Fibroblast of mammary gland (primary cell): Measurements from ENCODE around the gene CDC42EP3.

Source experiments
- DNase-seq: peaks from one replicate; pipeline ENCODE4 v3.0.0-alpha.2; 2010; ENCODE audit warnings: low read depth
- H3K4me3 ChIP-seq: 2 replicates; pipeline ENCODE4 v1.5.1; 2011; ENCODE audit warnings: low read depth, mild to moderate bottlenecking, low read length, moderate library complexity; ENCODE audit not compliant: control insufficient read depth
- TF ChIP-seq, protein P1 (sequence below): conservative IDR thresholded peaks from 2 replicates; pipeline ENCODE4 v1.5.1; 2011; ENCODE audit warnings: low read depth, low read length, inconsistent platforms; ENCODE audit not compliant: control insufficient read depth, insufficient read depth

Gene CDC42EP3

DNA sequence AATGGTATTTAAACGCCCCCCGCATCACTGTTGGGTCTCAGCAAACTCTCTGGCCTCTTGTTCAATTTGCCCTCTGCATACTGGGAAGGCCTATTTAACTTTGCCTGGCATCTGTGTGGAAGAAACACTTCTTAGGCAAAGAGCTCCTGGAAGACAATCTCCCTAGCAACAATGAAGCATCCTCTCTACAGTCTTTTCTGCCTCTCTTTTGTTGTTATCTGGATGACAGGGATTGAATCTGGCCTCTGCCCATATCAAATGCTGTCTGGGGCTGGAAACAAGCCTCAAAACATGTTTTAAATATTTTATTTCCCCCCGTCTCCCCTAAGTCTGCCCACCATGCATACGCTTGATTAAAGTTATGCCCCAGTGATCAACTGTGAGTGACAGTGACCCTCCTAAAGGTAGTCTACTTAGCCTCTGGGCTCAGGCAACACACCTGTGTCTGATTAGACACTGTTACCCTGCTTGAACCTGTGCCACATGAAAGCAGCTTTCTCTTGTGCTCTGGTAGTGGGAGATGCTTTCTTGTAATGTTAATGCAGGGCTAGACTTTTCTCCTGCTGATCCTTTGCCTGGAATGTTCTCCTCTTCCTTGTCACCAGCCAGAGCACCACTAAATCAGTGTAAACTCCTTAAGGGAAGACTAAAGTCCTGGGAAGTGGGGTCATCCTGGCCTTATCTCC is 34.9 kb downstream of the CDC42EP3 start:
- TF ChIP-seq, protein P1, sequence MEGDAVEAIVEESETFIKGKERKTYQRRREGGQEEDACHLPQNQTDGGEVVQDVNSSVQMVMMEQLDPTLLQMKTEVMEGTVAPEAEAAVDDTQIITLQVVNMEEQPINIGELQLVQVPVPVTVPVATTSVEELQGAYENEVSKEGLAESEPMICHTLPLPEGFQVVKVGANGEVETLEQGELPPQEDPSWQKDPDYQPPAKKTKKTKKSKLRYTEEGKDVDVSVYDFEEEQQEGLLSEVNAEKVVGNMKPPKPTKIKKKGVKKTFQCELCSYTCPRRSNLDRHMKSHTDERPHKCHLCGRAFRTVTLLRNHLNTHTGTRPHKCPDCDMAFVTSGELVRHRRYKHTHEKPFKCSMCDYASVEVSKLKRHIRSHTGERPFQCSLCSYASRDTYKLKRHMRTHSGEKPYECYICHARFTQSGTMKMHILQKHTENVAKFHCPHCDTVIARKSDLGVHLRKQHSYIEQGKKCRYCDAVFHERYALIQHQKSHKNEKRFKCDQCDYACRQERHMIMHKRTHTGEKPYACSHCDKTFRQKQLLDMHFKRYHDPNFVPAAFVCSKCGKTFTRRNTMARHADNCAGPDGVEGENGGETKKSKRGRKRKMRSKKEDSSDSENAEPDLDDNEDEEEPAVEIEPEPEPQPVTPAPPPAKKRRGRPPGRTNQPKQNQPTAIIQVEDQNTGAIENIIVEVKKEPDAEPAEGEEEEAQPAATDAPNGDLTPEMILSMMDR: no peak
- no peak overlapping the region for H3K4me3 ChIP-seq
- no peak for DNase-seq

DNA sequence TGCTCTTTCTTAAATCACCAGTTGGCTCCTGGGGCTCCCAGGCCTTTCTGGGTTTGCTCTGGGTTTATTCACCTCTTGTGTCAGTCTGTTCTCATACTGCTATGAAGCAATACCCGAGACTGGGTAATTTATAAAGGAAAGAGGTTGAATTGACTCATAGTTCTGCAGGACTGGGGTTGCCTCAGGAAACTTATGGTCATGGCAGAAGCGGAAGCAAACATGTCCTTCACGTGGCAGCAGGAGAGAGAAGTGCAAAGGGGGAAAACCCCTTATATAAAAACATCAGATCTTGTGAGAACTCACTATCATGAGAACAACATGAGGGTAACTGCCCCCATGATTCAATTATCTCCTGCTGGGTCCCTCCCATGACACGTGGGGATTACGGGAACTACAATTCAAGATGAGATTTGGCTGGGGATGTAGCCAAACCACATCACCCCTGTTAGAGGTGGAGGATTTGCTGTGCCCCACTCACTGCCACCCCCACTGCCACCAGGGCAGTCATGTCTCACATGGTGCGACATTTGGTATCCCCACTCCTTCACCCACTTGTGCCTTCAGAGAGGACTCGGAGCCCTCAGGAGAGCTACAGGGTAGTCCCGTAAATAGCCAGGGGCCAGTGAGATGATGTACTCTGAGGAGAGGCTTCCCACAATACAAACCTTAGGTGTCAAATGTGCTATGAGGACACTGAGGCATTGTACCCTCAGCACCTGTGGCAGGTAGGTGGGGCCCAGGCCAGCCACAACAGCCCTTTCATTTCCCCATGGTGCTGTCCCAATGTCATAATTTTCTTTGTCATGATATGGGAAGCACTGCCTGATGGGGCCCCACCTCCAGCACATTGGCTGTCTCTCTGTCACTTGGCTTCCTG is 35.7 kb downstream of the CDC42EP3 start:
- DNase-seq: peak; percentile 93
- H3K4me3 ChIP-seq: no peak overlapping the region

DNA sequence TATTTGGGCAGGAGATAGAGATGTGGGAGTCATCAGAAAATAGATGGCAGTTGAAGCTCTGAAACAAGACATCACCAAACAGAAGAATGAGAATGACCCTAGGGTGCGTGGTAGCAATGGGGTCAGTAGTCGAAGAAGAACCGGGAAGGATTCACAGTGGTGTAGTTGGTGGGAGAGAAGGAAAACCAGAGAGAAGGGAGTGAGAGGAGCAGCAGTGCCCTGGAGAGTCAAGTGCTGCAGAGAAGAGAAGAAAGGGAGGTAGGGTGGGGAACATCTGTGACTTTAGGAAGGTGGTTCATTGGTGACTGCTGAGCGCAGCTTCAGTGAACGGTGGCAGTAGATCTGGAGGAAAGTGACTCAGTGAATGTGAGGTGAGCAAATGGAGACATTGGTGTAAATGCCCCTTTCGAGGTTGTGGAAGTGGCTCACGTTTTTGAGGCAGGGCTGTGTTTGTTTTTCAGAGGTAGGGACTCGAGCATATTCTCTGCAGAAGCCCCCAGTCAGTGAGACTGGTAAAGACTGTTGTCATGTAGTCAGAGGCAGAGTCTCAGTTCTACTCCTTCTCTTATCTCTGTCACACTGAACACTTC is 36.4 kb downstream of the CDC42EP3 start:
- no peak overlapping the region for H3K4me3 ChIP-seq
- DNase-seq: no peak
- TF ChIP-seq, protein P1: no peak

More for the DNA sequence above, 35.7 kb downstream of the CDC42EP3 start:
- TF ChIP-seq, protein P1: no peak

GRCh38 chr2:37633845-37634244 is 37.6 kb downstream of the CDC42EP3 start:
- no peak overlapping the region for H3K4me3 ChIP-seq
- TF ChIP-seq, protein P1: no peak
- no peak for DNase-seq

- TF ChIP-seq, protein P1: no peak
- no peak for DNase-seq
- no peak overlapping the region for H3K4me3 ChIP-seq
Observed at GRCh38 chr2:37633234-37633633, 38.2 kb downstream of the CDC42EP3 start.

DNA sequence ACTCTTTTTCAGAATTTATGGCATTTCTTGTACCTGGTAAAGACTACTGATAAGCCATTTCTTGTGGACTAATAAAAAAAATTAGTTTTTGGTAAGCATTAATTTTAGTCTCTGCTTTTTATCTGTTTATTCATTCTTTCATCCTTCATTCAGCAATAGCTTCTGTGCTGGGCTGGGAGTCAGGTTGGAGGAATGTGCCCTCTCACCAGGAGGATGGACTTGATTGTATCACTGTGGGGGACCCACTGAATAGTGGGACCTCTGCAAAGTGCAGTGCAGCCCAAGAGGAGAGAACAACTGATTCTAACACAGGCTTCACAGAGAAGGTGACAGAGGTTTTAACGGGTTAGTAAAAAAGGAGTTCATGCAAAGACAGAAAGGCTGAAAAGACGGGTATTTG is 39.1 kb downstream of the CDC42EP3 start:
- TF ChIP-seq, protein P1: no peak
- DNase-seq: no peak
- no peak overlapping the region for H3K4me3 ChIP-seq
